Measurements from ENCODE around the gene CD72.

DNA sequence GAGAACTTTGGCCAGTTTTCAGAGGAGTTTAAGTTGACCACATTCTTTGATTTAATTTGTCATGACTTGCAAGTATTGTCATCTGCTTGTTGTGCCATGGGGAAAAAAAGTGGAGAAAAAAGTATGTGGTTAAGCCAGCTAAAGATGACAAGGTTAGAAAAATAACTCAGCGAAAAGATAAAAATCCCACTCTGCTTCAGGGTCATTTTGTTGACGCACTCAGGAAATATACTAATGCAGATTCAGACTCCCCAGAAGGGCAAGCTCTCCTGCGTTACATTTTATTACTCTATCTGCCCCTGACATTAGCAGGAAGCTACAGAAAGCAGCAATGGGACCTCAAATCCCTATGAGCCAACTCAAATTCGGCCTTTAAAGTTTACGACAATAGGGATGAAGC is 40.7 kb downstream of the CD72 start:
- TF ChIP-seq ZNF76 (tag by site-specific recombination; IDR thresholded peaks at IDR 0.05; ENCODE audit: borderline replicate concordance, low read depth) (no peak), ZBTB1 (tag by site-specific recombination; IDR thresholded peaks at IDR 0.05) (no peak), ZNF423 (tag by site-specific recombination; IDR thresholded peaks at IDR 0.05) (no peak), ZNF2 (tag by site-specific recombination; IDR thresholded peaks at IDR 0.05) (no peak), ZNF768 (tag by site-specific recombination; IDR thresholded peaks at IDR 0.05) (no peak)
- TF ChIP-seq, protein P1, sequence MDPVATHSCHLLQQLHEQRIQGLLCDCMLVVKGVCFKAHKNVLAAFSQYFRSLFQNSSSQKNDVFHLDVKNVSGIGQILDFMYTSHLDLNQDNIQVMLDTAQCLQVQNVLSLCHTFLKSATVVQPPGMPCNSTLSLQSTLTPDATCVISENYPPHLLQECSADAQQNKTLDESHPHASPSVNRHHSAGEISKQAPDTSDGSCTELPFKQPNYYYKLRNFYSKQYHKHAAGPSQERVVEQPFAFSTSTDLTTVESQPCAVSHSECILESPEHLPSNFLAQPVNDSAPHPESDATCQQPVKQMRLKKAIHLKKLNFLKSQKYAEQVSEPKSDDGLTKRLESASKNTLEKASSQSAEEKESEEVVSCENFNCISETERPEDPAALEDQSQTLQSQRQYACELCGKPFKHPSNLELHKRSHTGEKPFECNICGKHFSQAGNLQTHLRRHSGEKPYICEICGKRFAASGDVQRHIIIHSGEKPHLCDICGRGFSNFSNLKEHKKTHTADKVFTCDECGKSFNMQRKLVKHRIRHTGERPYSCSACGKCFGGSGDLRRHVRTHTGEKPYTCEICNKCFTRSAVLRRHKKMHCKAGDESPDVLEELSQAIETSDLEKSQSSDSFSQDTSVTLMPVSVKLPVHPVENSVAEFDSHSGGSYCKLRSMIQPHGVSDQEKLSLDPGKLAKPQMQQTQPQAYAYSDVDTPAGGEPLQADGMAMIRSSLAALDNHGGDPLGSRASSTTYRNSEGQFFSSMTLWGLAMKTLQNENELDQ (tag by site-specific recombination; IDR thresholded peaks at IDR 0.05; ENCODE audit: low read depth): no peak
- TF ChIP-seq, protein P2, sequence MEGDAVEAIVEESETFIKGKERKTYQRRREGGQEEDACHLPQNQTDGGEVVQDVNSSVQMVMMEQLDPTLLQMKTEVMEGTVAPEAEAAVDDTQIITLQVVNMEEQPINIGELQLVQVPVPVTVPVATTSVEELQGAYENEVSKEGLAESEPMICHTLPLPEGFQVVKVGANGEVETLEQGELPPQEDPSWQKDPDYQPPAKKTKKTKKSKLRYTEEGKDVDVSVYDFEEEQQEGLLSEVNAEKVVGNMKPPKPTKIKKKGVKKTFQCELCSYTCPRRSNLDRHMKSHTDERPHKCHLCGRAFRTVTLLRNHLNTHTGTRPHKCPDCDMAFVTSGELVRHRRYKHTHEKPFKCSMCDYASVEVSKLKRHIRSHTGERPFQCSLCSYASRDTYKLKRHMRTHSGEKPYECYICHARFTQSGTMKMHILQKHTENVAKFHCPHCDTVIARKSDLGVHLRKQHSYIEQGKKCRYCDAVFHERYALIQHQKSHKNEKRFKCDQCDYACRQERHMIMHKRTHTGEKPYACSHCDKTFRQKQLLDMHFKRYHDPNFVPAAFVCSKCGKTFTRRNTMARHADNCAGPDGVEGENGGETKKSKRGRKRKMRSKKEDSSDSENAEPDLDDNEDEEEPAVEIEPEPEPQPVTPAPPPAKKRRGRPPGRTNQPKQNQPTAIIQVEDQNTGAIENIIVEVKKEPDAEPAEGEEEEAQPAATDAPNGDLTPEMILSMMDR (tag by site-specific recombination; IDR thresholded peaks at IDR 0.05): no peak

All from HEK293 (cell line).